HG02943 (cell line): ENCODE data around the gene MOAP1.
"Not testable (repeated sequence)": the region's sequence is repeated elsewhere in the genome, so short reads cannot be mapped to it uniquely, and the experiment has no call there.

Source experiments
- ATAC-seq: cut with Tn5 transposase; IDR thresholded peaks from one replicate; pipeline ENCODE4 v1.9.1; 2021; ENCODE audit warnings: mild to moderate bottlenecking, low read depth, moderate library complexity; ENCODE audit not compliant: unreplicated experiment

The MOAP1 gene

GRCh38 chr14:93186466-93186865 lies 1.8 kb upstream of the MOAP1 start:
- no peak for ATAC-seq

- ATAC-seq: no peak
Measured at GRCh38 chr14:93185349-93185720, 638 bp upstream of the MOAP1 start.

- no peak for ATAC-seq
Measured at GRCh38 chr14:93183596-93184317, 940 bp downstream of the MOAP1 start.

- no peak for ATAC-seq
Measured at GRCh38 chr14:93175492-93175891, 9.2 kb downstream of the MOAP1 start.

- not testable (repeated sequence) for ATAC-seq
Measured at GRCh38 chr14:93174731-93175130, 10.0 kb downstream of the MOAP1 start.

- no peak for ATAC-seq
Measured at GRCh38 chr14:93173943-93174395, 10.7 kb downstream of the MOAP1 start.

- ATAC-seq: no peak
Measured at GRCh38 chr14:93171376-93171775, 13.3 kb downstream of the MOAP1 start.

- ATAC-seq: not testable (repeated sequence)
Measured at GRCh38 chr14:93170141-93170540, 14.6 kb downstream of the MOAP1 start.

GRCh38 chr14:93169619-93170018 lies 15.1 kb downstream of the MOAP1 start:
- not testable (repeated sequence) for ATAC-seq

GRCh38 chr14:93168610-93169009 lies 16.1 kb downstream of the MOAP1 start:
- ATAC-seq: not testable (repeated sequence)

- not testable (repeated sequence) for ATAC-seq
Measured at GRCh38 chr14:93165271-93166265, 19.1 kb downstream of the MOAP1 start.

- ATAC-seq: no peak
Measured at GRCh38 chr14:93163564-93163963, 21.1 kb downstream of the MOAP1 start.

- no peak for ATAC-seq
Measured at GRCh38 chr14:93161411-93161940, 23.2 kb downstream of the MOAP1 start.

GRCh38 chr14:93160353-93160801 lies 24.3 kb downstream of the MOAP1 start:
- no peak for ATAC-seq

GRCh38 chr14:93159625-93160352 lies 24.9 kb downstream of the MOAP1 start:
- ATAC-seq: not testable (repeated sequence)

GRCh38 chr14:93158349-93158748 lies 26.3 kb downstream of the MOAP1 start:
- not testable (repeated sequence) for ATAC-seq

GRCh38 chr14:93156693-93157369 lies 27.9 kb downstream of the MOAP1 start:
- no peak for ATAC-seq

- ATAC-seq: no peak
Measured at GRCh38 chr14:93155667-93156066, 29.0 kb downstream of the MOAP1 start.

GRCh38 chr14:93153121-93153520 lies 31.6 kb downstream of the MOAP1 start:
- no peak for ATAC-seq
